K562 (cell line): Measurements from ENCODE around the gene ADAMTS7. TPM values are rescaled to one million over a fixed set of nuclear protein-coding genes. Genes with fewer than 3 reads are reported as not detected.

ENCODE experiments used
- ATAC-seq: fragments of 200-7000 bp; cut with Tn5 transposase; 3 replicates; pipeline ENCODE4 v1.9.1; 2020; ENCODE audit warnings: moderate library complexity
- BruUV-seq: library from RNA; stranded (reverse); fragments of 400-500 nt; replicated peaks from 2 replicates; lab custom pipeline; 2021; lab: Mats Ljungman, UMichigan
- CTCF ChIA-PET: fragments of 300-600 bp; formaldehyde crosslinking; extraction: SDS; loops from one replicate; lab custom pipeline; 2021; ENCODE audit warnings: low intra/inter-chr PET ratio; lab: Yijun Ruan, JAX
- POLR2A ChIA-PET: fragments of 300-600, 350-650 bp; sonication (Branson Sonifier 250); formaldehyde crosslinking; extraction: SDS; loops from one replicate; lab custom pipeline; 2021; ENCODE audit warnings: antibody characterized with exemption, inconsistent platforms; lab: Yijun Ruan, JAX
- DNase-seq, 4 experiments: peaks; one replicate each; pipeline versions ENCODE4 v3.0.0 to v3.0.0-alpha.2; 2011 to 2018; ENCODE audit warnings: low spot score in 3 of 4, mixed read lengths in 3 of 4; ENCODE audit errors: extremely low read depth in 1 of 4
- FAIRE-seq: peaks from 2 replicates; lab custom pipeline; 2011; peaks lifted over from hg19 to GRCh38; lab: Jason Lieb, UNC
- H2AFZ ChIP-seq: 2 replicates; pipeline ENCODE4 v1.6.0; 2011; ENCODE audit warnings: low read depth, low read length, control low read depth, inconsistent platforms
- H3K27ac ChIP-seq: fragments of 200-600 bp; 3 replicates; pipeline ENCODE4 v1.8.0; 2011; ENCODE audit warnings: low read depth, mild to moderate bottlenecking, control low read depth, inconsistent platforms, low read length, moderate library complexity, mixed read lengths; ENCODE audit errors: extremely low read depth
- H3K27me3 ChIP-seq, 2 experiments: fragments of 300-600 bp in 1 of 2; 2 replicates in 1 of 2; 3 replicates in 1 of 2; pipeline versions ENCODE4 v1.6.0 to v1.8.0; 2011; ENCODE audit warnings: inconsistent platforms in 2 of 2, low read length in 2 of 2, mild to moderate bottlenecking in 1 of 2, mixed read lengths in 1 of 2, moderate library complexity in 1 of 2; ENCODE audit not compliant: control insufficient read depth in 2 of 2, insufficient read depth in 2 of 2
- H3K36me3 ChIP-seq: fragments of 300-600 bp; 3 replicates; pipeline ENCODE4 v1.8.0; 2011; ENCODE audit warnings: mild to moderate bottlenecking, low read length, inconsistent platforms; ENCODE audit not compliant: control insufficient read depth, insufficient read depth
- H3K4me1 ChIP-seq, 2 experiments: fragments of 200-600 bp in 1 of 2; replicated peaks in 1 of 2; 2 replicates in 1 of 2; 3 replicates in 1 of 2; pipeline versions ENCODE4 v1.5.1 to v1.8.0; 2011; ENCODE audit warnings: inconsistent platforms in 2 of 2, low read length in 2 of 2, mild to moderate bottlenecking in 1 of 2, mixed read lengths in 1 of 2, moderate library complexity in 1 of 2; ENCODE audit not compliant: control insufficient read depth in 2 of 2, insufficient read depth in 2 of 2
- H3K4me2 ChIP-seq: 2 replicates; pipeline ENCODE4 v1.6.1; 2011; ENCODE audit warnings: low read length, control low read depth, inconsistent platforms, mixed read lengths; ENCODE audit not compliant: insufficient read depth
- H3K4me3 ChIP-seq: fragments of 200-600 bp; sonication (generic), shearing (Covaris generic); 2 replicates; pipeline ENCODE4 v1.5.1; 2016; ENCODE audit warnings: control low read depth, inconsistent platforms
- H3K79me2 ChIP-seq: fragments of 200-600 bp; 3 replicates; pipeline ENCODE4 v1.8.0; 2011; ENCODE audit warnings: low read length, inconsistent platforms; ENCODE audit not compliant: control insufficient read depth, insufficient read depth
- H3K9ac ChIP-seq, 2 experiments: 2 replicates each; pipeline versions ENCODE4 v1.6.0 to v1.6.1; 2011; ENCODE audit warnings: low read depth in 2 of 2, low read length in 2 of 2, control low read depth in 1 of 2, inconsistent platforms in 1 of 2, mild to moderate bottlenecking in 1 of 2, mixed read lengths in 1 of 2; ENCODE audit not compliant: insufficient read depth in 1 of 2
- H3K9me1 ChIP-seq: one replicate; pipeline ENCODE4 v1.6.0; 2011; ENCODE audit warnings: inconsistent platforms, mild to moderate bottlenecking, low read length, moderate library complexity; ENCODE audit not compliant: control insufficient read depth, insufficient read depth
- H3K9me3 ChIP-seq: replicated peaks from 2 replicates; pipeline ENCODE4 v1.5.1; 2011; ENCODE audit warnings: low read depth, low read length, inconsistent platforms; ENCODE audit not compliant: control insufficient read depth, insufficient read depth
- H4K20me1 ChIP-seq: replicated peaks from 2 replicates; pipeline ENCODE4 v1.6.1; 2011; ENCODE audit warnings: low read length, inconsistent platforms, mixed read lengths; ENCODE audit not compliant: control insufficient read depth, insufficient read depth
- CHD1 ChIP-seq: fragments of 200-600 bp; sonication (generic); IDR thresholded peaks from one replicate; pipeline ENCODE4 v1.6.1; 2012; ENCODE audit warnings: mild to moderate bottlenecking, moderate library complexity, low read length, inconsistent platforms
- HEY1 ChIP-seq: fragments of 250-450 bp; sonication (Bioruptor Pico); IDR thresholded peaks from 2 replicates; pipeline ENCODE4 v1.5.0; 2020; ENCODE audit warnings: mild to moderate bottlenecking, moderate library complexity, borderline replicate concordance
- IRF2 ChIP-seq: sonication (generic); formaldehyde crosslinking; IDR thresholded peaks from 2 replicates; pipeline ENCODE4 v1.8.1; 2022; ENCODE audit warnings: mild to moderate bottlenecking, missing genetic modification reagents
- PHTF2 ChIP-seq: fragments of 250-450 bp; sonication (Bioruptor Pico); IDR thresholded peaks from 2 replicates; pipeline ENCODE4 v1.5.0; 2021; ENCODE audit warnings: mild to moderate bottlenecking
- SRSF3 ChIP-seq: fragments of 200-400 bp; formaldehyde crosslinking; IDR thresholded peaks from 2 replicates; pipeline ENCODE4 v1.6.1; 2016; ENCODE audit warnings: mild to moderate bottlenecking, low read length, moderate library complexity; ENCODE audit not compliant: insufficient read depth
- TCF3 ChIP-seq: sonication (generic); formaldehyde crosslinking; IDR thresholded peaks from 2 replicates; pipeline ENCODE4 v1.4.0; 2020; ENCODE audit warnings: mild to moderate bottlenecking, missing genetic modification reagents
- U2AF2 ChIP-seq: fragments of 200-400 bp; formaldehyde crosslinking; optimal IDR thresholded peaks from 2 replicates; pipeline ENCODE3; 2017; ENCODE audit warnings: low read depth, mild to moderate bottlenecking, low read length
- ZBTB17 ChIP-seq: fragments of 450-650 bp; formaldehyde crosslinking; IDR thresholded peaks from 2 replicates; pipeline ENCODE4 v1.4.0; 2020; ENCODE audit warnings: mild to moderate bottlenecking
- ZBTB8A ChIP-seq: fragments of 450-650 bp; IDR thresholded peaks from 2 replicates; pipeline ENCODE4 v1.6.1; 2018; ENCODE audit warnings: mild to moderate bottlenecking, moderate library complexity; ENCODE audit not compliant: partially characterized antibody
- ZEB2 ChIP-seq: fragments of 450-650 bp; IDR thresholded peaks from 2 replicates; pipeline ENCODE4 v1.6.1; 2016
- WGBS: fragments of 100-300 bp; shearing (Covaris generic); methylation state at CpG from one replicate; pipeline ENCODE4 v1.1.6; 2016; ENCODE audit warnings: low coverage, mixed read lengths; ENCODE audit not compliant: insufficient coverage; ENCODE audit errors: missing lambda C conversion rate; 5-methylcytosine and 5-hydroxymethylcytosine counted together
- in situ Hi-C: fragments of 300-500 bp; cut with MboI; formaldehyde crosslinking; loops from 4 replicates; pipeline ENCODE4 v1.15.0; 2018; ENCODE audit warnings: inconsistent platforms, mixed read lengths
- intact Hi-C: fragments of 100-400 bp; cut with micrococcal nuclease; formaldehyde crosslinking; loops from 2 replicates; pipeline ENCODE4 v1.14.2; 2022
- polyA plus RNA-seq, 8 experiments: library from polyadenylated mRNA; depleted of rRNA in 4 of 8; stranded (reverse) in 5 of 8; unstranded in 3 of 8; fragments of >200 nt; fragmentation: Nextera tagmentation in 2 of 8; fragmentation: Illumina TruSeq in 1 of 8; extraction: Ambion mirVana in 2 of 8; extraction: Trizol in 1 of 8; gene quantifications; 2 replicates each; pipeline versions ENCODE4 v1.2.1 to v1.2.3, GENCODE V29; 2011 to 2014; ENCODE audit warnings: inconsistent platforms in 1 of 8, missing spikeins in 1 of 8
- total RNA-seq, 7 experiments: library from RNA; depleted of rRNA in 6 of 7; stranded (reverse); fragments of >200 nt in 6 of 7; fragmentation: Illumina TruSeq in 2 of 7; extraction: Trizol in 2 of 7; gene quantifications; 2 replicates each; pipeline versions ENCODE4 v1.2.1 to v1.2.3, GENCODE V29; 2011 to 2021; ENCODE audit warnings: low replicate concordance in 1 of 7
- TF ChIP-seq, protein P1 (sequence below): fragments of 250-450 bp; sonication (Bioruptor Pico); IDR thresholded peaks from 2 replicates; pipeline ENCODE4 v1.5.0; 2021; ENCODE audit warnings: mild to moderate bottlenecking, moderate library complexity
- TF ChIP-seq, protein P2 (sequence below): fragments of 250-450 bp; sonication (Bioruptor Pico); IDR thresholded peaks from 2 replicates; pipeline ENCODE4 v1.4.0; 2020; ENCODE audit warnings: mild to moderate bottlenecking, moderate library complexity
- TF ChIP-seq, protein P3 (sequence below), 2 experiments: fragments of 450-650 bp; IDR thresholded peaks; 2 replicates each; pipeline ENCODE4 v1.6.1; 2016

The ADAMTS7 gene
- total and polyA plus RNA-seq, 9 of the 15 experiments (the other 6 are each of a cell fraction or from before 2014, with no cell fraction given), result 0.05 to 0.07 TPM; not detected in 7

DNA sequence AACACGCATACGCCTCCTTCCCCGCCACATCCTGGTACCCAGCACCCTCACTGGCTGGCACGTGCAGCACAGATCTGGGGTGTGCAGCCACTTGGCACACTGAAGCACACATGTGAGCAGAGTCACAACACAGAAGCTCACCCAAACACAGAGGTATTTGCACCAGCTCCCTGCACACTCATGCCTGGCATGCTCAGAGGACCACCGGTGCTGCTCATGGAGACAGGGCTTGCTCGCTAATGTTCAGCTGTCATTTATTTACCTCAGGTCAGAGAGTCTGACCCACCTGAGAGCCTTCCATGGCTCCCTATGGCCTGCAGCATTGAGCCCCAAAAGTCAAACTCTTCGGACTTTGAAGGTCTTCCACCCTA, 70.4 kb downstream of the ADAMTS7 start:
- H3K36me3 ChIP-seq, result no peaks in the 10 kb centered on the region
- 3% methylated on average over 3 of the region's 7 CpGs for WGBS
- TF ChIP-seq PHTF2 (CRISPR knock-in tag) (no peak), SRSF3 (no peak), ZBTB8A (no peak), ZEB2 (no peak), HEY1 (CRISPR knock-in tag) (no peak), ZBTB17 (CRISPR knock-in tag) (no peak), U2AF2 (no peak), CHD1 (no peak), TCF3 (CRISPR knock-in tag) (no peak), IRF2 (CRISPR knock-in tag) (no peak)
- TF ChIP-seq, protein P1, sequence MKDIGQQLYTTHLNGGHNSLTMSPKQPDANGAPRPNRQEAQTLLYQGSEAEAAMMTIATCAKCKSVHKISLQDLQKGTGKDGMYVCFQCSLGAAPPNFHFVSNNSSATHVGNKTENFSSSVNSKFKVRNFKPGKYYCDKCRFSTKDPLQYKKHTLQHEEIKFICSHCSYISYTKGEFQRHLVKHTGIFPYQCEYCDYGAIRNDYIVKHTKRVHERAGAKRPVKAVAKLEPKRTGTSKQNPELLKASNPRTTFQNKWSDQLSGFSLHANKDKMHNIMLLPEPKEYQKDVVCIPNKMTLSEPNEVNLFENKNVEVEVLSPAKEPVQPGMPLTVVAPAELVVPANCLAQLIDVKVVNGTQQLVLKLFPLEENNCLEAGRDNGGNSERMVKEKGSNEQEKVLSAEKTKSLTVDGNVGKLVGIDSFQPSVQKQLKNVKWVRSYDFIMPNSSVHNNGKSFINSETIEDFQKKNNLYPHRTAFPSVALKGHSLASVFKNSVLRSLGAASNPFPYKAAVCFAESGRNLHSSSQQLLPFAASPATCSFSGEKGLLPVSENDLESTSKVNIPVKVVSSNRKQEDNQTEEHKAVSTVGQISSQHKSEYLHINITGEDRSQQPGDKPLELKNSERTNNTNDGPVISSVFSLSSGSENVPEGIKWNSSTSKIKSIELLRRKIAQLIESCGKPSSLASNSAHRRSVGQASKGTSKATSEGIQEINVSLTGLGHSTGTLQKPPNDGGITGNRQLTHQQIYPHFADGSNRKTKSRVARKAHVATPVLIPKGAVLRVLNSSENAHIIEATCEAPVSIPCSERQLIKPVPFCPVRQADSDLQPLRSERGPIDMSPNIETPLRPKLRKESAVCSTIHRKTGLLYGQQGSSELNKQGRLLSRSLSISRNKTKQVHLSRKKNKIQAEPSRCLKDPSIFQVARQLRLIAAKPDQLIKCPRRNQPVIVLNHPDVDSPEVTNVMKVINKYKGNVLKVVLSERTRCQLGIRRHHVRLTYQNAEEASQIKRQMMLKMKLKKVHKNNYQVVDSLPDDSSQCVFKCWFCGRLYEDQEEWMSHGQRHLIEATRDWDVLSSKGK (CRISPR knock-in tag), result no peak
- TF ChIP-seq, protein P2, sequence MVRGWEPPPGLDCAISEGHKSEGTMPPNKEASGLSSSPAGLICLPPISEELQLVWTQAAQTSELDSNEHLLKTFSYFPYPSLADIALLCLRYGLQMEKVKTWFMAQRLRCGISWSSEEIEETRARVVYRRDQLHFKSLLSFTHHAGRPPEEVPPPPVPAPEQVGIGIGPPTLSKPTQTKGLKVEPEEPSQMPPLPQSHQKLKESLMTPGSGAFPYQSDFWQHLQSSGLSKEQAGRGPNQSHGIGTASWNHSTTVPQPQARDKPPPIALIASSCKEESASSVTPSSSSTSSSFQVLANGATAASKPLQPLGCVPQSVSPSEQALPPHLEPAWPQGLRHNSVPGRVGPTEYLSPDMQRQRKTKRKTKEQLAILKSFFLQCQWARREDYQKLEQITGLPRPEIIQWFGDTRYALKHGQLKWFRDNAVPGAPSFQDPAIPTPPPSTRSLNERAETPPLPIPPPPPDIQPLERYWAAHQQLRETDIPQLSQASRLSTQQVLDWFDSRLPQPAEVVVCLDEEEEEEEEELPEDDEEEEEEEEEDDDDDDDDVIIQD (CRISPR knock-in tag), result no peak
- TF ChIP-seq, protein P3, sequence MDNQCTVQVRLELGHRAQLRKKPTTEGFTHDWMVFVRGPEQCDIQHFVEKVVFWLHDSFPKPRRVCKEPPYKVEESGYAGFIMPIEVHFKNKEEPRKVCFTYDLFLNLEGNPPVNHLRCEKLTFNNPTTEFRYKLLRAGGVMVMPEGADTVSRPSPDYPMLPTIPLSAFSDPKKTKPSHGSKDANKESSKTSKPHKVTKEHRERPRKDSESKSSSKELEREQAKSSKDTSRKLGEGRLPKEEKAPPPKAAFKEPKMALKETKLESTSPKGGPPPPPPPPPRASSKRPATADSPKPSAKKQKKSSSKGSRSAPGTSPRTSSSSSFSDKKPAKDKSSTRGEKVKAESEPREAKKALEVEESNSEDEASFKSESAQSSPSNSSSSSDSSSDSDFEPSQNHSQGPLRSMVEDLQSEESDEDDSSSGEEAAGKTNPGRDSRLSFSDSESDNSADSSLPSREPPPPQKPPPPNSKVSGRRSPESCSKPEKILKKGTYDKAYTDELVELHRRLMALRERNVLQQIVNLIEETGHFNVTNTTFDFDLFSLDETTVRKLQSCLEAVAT (IDR thresholded peaks at IDR 0.05), result no peak
- H3K27ac ChIP-seq, result no peak overlapping the region
- ChIA-PET CTCF (no interaction called here), POLR2A (interaction anchor here (0.6 to 0.7 kb wide), 2 partner anchors 21 to 30 kb away, joined by 3 read pairs; no protein-coding TSS in a partner anchor)
- H3K4me3 ChIP-seq, result no peak overlapping the region
- no TSS peak for BruUV-seq
- FAIRE-seq (no peak), ATAC-seq (no peak), DNase-seq (no peak)
- intact Hi-C loops (no loop called here), in situ Hi-C loops (no loop called here)
- no peaks in the 10 kb centered on the region for H3K9me1 ChIP-seq
- H3K4me1 ChIP-seq, result peaks cover 4 to 17% of the 10 kb centered on the region in 2 experiments; a peak in 4 of 5 replicates
- H3K9me3 ChIP-seq, result no peaks in the 10 kb centered on the region
- H4K20me1 ChIP-seq, result no peaks in the 10 kb centered on the region
- H2AFZ ChIP-seq, result no peak overlapping the region
- no peaks in the 10 kb centered on the region for H3K79me2 ChIP-seq
- H3K27me3 ChIP-seq, result peaks cover 0 to 6% of the 10 kb centered on the region in 2 experiments; a peak in 3 of 5 replicates
- no peak overlapping the region for H3K9ac ChIP-seq
- H3K4me2 ChIP-seq, result no peak overlapping the region
